WI38 (cell line): ENCODE data around the gene NAV2.

Experiments used
- H3K4me3 ChIP-seq: 2 replicates; pipeline ENCODE4 v1.5.1; 2011; ENCODE audit warnings: low read depth, mild to moderate bottlenecking, control low read depth, low read length
- TF ChIP-seq, protein P1 (sequence below): IDR thresholded peaks from 2 replicates; pipeline ENCODE4 v1.5.1; 2012; ENCODE audit warnings: low read depth, mild to moderate bottlenecking, control low read depth, low read length

Gene NAV2

DNA sequence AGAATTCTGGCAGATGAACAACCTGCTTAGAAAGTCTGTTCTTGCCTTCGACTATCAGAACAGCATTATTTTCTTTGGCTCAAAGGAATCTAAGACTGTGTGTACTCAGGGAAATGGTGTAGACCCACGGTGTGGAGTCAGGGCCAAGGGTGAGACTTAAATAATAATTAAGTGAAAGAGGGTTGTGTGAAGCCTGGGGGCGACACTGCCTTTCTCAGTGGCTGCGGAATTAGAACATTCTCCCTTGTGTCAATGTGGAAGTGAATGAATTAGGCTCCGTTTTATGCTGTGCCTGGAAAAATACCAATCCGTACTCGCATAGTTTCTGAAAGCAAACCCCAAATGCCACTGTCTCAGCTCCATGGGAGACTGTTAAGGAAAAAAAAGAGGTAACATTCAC, 50.7 kb downstream of the NAV2 start:
- H3K4me3 ChIP-seq: no peak overlapping the region
- TF ChIP-seq, protein P1, sequence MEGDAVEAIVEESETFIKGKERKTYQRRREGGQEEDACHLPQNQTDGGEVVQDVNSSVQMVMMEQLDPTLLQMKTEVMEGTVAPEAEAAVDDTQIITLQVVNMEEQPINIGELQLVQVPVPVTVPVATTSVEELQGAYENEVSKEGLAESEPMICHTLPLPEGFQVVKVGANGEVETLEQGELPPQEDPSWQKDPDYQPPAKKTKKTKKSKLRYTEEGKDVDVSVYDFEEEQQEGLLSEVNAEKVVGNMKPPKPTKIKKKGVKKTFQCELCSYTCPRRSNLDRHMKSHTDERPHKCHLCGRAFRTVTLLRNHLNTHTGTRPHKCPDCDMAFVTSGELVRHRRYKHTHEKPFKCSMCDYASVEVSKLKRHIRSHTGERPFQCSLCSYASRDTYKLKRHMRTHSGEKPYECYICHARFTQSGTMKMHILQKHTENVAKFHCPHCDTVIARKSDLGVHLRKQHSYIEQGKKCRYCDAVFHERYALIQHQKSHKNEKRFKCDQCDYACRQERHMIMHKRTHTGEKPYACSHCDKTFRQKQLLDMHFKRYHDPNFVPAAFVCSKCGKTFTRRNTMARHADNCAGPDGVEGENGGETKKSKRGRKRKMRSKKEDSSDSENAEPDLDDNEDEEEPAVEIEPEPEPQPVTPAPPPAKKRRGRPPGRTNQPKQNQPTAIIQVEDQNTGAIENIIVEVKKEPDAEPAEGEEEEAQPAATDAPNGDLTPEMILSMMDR: no peak

DNA sequence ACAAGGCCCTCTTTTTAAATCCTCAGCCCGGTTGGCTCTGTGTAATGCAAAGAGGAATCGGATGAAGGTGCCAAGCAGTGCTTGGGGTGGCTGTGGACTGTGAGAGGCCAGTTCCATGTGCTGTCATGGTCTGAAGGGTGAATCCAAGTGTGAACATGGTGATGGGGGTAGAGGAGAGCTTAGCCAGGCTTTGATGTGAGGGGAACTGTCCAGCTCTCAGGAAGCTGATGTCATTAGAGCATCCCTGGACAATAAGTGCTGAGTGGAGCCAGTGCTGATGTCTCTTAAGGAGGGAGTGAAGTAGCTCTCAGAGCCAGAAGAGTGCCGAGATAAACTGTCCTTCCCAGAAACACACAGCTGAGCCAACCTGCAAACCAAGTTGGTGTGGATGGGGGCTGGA, 53.6 kb downstream of the NAV2 start:
- H3K4me3 ChIP-seq: no peak overlapping the region
- TF ChIP-seq, protein P1: no peak

DNA sequence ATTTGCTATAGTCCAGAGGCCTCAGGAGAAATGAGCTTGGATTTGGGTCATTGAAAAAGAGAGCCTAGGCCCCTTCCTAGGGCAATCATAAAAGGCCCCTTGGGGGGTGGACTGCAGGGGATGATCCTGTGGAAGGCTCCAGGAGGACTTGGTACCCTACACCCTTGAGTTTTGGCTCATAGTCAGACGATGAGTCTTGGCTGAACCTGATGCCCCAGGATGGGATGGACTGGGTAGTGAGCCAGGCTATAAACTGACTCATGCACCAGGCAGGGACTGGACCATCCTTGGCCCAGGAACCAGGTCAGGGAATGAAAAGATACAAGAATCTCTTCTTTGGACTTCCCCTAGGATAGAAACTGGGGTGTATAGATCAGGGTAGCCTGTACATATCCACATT, 54.2 kb downstream of the NAV2 start:
- no peak overlapping the region for H3K4me3 ChIP-seq
- TF ChIP-seq, protein P1: no peak

DNA sequence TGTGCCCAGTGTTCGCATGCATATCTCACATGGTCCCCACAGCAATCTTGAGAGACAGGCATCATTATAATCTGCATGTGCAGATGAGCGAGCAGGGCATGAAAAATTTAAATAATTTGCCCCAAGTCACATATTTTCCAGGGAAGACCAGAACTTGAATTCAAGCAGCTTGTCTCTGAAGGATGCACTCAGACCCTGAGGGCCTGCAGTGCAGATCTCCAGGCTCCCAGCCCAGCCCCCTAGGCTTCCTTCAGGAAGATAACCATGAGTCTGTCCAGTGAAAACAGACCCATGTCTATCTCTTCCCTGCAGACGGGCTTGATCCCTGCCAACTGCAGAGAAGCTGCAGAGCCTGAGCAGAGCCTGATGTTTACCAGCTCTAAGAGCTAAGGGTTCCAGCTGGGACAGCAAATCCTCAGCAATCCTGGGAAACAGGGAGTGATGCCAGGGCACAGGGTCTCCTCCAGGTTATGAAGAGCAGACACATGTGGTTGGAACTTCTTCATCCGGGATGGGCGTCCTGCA, 55.1 kb downstream of the NAV2 start:
- no peak overlapping the region for H3K4me3 ChIP-seq
- TF ChIP-seq, protein P1: no peak

DNA sequence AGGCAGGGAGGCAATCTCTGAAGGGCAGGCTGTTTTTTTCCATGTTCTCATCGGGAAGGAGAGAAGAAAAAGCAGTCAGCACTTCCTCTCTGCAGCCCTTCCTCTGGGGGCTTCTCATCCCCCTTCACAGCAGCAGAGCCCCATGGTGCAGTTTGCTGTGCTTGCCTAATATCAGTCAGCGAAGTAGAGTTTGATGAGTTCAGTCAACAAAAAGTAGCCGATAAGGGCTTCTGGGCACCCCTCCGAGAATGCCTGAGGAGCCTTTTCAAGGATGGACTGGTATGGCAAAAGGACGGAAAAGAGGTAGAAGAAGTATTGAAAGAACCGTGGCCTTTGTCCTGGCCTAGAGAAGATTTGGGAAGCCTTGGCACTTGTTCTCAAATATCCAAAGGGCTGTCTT, 55.6 kb downstream of the NAV2 start:
- H3K4me3 ChIP-seq: no peak overlapping the region

DNA sequence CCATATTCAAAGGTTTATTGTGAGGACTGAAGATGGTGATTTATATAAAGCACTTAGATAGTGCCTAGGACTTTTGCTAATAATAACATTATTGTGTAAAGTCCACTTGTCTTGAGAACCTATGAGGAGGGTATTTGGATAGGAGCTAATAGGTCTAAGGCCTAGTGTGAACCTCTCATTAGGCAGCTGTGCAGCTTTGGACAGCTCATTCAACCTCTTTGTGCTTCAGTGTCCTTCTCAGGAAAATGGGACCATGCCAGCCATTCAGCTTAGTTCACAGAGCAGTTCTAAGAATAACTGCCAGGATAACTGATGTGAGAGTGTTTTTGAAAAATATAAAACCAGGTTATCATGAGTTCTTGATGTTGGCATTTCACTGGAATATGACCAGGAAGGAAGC, 56.2 kb downstream of the NAV2 start:
- TF ChIP-seq, protein P1: no peak
- no peak overlapping the region for H3K4me3 ChIP-seq

More for the DNA sequence above, 55.6 kb downstream of the NAV2 start:
- TF ChIP-seq, protein P1: no peak

DNA sequence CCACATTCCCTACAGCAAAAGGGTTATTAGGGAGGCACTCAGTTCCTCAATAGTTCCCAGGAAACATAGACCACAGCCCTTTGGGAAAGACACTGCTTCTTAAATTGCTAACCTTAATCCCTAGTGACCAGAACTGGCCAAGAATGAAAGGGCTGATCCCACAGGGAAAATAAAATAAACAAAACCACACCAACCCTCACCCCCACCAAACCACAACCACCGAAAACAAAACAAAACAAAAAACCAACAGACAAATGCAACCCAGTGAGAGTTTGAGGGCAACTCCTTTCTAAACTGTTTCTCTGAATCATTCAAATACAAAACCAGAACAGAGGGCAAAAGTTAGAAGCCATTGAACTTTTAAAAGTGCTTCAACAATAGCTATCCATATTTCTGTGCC, 57.2 kb downstream of the NAV2 start:
- TF ChIP-seq, protein P1: no peak
- H3K4me3 ChIP-seq: no peak overlapping the region
